NCI-H748 treated with DMSO at 0.1 percent for 48 hours (cell line): ENCODE measurements around the gene PPFIBP2.

ENCODE experiments used
- DNase-seq: peaks from one replicate; lab custom pipeline; 2025; lab: John Stamatoyannopoulos, UW

Gene PPFIBP2

GRCh38 chr11:7578276-7578955 lies 64.6 kb downstream of the PPFIBP2 start:
- no peak for DNase-seq

DNA sequence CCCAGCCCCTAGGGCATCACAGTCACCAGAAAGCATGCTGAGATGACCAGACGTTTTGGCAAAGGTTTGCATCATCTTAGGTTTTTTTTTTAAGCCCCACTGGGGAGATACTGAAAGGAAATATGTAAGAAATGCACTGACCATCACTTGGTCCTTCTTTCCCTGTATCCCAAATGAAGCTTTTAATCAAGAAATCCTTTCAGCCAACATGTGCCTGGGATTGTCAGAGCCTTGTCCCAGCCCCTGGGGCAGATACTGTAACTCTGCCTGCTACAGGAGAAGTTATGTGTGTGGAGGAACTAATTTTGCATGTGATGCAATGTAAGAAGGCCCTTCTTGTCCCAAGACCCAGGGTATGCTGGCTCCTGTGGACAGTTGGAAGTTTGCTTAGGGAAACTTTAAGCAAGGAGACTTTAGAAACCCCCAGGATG lies 65.6 kb downstream of the PPFIBP2 start:
- DNase-seq, result no peak

DNA sequence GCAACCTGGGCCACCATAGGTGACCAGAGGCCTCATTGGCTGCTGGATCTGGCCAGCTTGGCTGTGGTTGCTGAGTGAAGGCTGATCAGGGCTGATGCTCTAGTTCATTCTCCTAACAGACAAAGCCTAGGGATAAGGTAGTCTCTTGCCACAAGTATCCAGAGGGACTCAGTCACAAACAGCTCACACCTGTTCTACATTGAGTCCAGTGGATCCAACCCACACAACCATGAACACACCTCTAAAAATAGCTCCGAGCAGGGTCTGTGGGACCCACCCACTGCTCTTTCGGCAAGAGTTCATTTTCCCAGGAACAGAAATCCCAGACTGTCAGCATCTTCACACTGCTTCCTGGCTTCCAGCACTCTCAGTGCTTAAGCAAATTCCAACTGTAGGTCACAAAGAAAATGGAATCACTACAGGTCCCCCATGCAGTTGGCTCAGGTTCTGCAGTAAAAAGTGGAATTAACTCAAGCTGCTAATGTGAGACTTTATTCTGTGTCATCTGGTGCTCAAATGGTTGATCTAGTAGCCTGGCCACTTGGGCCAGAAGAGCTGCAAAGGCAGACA lies 67.3 kb downstream of the PPFIBP2 start:
- no peak for DNase-seq

DNA sequence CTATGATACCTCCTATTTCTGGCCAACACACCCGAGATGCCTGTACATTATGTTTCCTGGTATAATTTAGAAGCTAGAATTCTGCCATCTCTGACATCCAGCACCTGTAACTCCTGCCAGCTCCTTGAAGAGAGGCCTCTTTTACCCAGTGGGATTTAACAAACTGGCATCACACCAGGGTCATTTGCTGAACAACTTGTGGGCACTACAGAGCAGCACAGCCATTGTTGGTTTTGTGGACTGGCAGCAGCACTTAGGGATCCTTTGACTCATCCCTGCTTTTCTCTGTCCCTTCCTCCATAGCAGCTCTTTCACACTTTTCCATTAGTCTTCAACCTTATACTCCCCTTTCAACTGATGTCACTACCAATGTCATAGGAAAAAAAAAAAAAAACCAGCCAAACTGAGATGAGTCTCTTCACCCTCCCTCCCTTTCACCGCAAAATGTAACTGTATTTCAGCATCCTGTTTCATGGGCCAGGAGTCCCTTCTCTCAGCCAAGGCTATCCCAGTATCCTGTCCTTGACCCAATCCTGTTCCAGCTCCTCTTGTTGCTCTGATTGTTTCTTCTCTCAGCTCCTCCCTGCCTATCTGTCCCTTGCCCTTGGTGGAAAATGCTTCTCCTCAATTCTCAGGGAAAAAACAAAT lies 68.7 kb downstream of the PPFIBP2 start:
- no peak for DNase-seq

DNA sequence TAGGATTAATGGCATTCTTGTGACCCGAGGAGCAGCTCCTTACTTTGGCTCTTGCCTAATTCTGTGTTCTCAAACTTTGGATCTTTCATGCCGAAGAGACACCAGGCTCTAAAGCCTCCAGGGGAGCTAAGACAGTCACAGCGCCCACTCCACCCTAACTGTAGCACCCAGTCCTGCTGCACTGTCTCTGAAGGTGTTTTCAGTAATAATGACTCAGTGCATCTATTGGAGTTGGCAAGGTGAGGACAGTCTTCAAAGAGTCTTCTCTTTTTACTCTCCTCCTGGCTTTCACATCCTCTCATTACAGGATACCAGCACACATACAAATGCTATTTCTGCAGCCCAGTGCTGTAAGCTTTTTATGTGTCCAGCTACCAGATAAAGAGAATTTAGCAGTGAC lies 69.4 kb downstream of the PPFIBP2 start:
- no peak for DNase-seq

DNA sequence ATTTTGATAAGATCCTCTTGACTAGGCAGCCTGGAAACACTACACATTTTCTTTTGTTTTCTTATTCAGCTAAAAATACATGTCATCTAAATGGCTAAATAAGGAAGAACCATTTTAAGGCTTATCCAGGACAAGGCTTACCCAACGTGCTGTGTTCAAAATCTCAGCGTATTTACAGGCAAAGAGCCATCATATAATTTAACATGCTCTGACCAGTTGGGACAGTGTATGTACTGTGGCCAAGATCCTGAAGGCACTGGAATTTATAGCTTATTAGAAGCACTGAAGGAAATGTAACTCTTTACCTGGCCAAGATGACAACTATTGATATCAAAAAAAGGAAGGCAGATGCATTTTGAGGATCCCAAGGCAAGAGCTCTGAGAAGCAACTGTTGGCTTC lies 71.1 kb downstream of the PPFIBP2 start:
- DNase-seq, result no peak

DNA sequence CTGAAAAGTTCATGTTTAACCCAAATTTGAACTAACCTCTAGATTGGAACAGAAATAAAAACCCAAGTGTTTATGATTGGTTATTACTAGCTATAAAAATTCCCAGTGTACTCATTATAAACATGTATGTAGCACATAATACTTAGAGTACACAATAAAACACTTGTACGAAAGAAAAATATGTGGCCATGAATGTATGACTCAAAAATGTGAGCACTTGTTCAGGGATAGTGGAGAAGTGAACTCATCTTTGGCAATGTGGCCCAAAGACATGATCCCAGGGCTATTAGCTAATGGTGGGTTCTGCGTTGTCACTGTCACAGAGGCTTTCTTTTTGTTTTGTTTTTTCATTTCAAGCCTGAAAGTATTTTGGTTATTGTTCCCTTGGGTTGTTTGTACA lies 72.0 kb downstream of the PPFIBP2 start:
- no peak for DNase-seq

- no peak for DNase-seq
These were observed 72.6 kb downstream of the PPFIBP2 start for GRCh38 chr11:7586376-7586775.

- DNase-seq, result no peak
These were observed 73.9 kb downstream of the PPFIBP2 start for GRCh38 chr11:7587712-7588111.

GRCh38 chr11:7589861-7590260 lies 76.1 kb downstream of the PPFIBP2 start:
- DNase-seq, result no peak

GRCh38 chr11:7590529-7590928 lies 76.7 kb downstream of the PPFIBP2 start:
- no peak for DNase-seq

DNA sequence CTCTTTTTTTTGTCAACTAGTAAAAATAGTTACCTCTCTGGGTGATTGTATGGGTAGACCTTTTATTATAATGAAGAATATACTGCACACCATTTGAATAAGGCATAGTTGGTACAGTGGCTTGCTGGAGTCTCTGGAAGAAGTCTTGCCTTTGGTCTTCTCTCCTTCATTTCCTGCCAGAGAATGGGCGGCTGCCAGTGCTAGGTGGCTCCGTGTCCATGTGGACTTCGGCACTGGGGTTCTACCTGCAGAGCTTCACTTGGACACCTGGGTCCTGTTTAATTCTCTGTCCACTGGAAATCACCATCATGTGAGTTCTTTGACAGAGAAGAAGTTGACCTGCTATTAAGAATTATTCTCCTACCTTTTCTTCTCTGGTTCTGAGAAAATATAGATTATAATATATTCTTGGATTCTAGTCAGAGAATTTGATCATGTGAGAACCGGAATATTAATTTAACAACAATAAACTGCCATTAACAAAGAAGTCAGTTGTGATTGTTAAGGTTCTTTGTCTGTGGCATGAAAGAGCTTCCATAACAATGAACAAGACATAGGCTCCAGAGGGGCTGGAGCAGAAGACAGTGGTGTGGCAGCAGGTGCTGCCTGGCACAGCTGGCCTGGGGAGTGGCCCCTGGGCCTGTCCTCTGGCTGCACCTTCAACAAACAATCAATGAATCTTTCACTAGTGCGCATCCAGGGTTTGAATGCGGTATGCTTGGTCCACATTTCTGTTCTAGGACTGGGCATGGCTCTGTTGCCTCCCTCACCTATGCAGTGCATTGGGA lies 77.5 kb downstream of the PPFIBP2 start:
- no peak for DNase-seq

DNA sequence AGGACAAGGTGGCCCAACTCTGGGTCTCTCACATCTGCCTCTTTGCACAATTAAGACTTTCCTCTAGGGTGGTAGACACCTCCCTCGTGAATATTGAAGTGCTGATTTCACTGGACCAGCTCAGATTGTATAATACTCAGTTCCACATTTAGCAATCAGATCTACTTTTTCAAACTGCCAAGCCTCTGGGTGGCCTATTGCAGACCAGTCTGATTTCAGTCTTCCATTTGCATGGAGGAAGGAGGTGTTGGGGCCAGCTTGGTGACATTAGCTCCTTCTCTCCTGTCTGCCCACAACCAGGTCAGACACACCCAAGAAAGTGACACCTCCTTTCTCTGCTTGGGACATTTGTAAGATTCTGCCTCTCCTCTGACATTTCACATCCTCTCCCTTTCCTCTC lies 78.2 kb downstream of the PPFIBP2 start:
- no peak for DNase-seq

DNA sequence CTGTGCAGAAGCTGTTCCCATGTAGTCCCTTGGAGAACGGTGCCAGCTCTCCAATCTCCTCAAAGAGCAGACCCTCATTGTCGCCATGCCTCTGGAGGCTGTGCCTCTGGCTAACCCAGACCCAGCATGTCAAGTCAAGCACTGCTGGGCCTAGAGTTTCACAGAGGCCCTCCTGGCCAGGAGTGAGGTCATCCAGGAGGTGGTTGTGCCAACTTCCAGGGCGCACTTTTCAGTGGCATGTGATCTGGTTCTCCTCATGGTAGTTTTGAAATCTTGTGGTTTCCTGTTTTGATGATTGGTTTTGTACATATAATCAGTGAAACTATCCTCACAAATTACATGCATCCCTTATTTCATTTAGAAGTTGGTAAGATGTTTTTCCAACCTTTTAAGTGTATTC lies 78.9 kb downstream of the PPFIBP2 start:
- DNase-seq, result no peak

DNA sequence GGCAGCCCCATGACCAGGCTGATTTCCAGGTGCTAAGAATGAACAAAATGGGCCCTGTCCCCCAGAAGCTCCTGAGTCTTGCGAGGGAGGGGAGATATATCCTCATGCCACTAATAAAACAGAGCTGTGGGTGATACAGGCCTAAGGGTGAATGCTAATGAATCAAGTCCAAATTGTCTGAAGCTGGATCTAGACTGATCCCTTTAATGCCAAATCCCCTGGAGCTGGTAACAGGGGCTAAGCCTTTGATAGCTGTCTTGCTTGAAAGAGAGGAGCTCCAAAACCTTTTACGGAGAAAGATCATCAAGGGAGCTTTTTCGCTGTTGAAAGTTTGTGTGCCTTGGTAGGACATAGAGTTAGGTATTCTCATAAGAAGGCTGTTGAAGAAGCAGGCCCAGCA lies 79.7 kb downstream of the PPFIBP2 start:
- no peak for DNase-seq

GRCh38 chr11:7595016-7595866 lies 81.4 kb downstream of the PPFIBP2 start:
- DNase-seq, result no peak

DNA sequence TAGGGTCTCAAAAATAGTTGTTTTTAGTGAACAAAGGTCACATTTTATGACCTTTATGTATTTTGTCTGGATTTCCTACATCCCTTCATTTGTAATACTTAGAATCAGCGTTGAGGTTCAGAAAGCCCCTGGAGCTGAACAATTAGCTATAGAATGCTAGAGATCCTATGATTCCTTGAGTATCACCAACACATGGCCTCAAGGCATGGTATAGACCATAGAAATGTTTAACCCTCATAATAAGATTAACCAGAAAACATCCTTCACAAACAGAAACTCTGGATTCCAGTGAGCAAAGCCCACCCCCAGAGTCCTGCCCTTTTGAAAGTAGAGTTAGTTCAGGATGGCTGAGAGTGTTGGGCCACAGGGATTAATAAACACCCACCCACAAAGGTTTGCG lies 82.2 kb downstream of the PPFIBP2 start:
- no peak for DNase-seq

GRCh38 chr11:7596975-7597391 lies 83.2 kb downstream of the PPFIBP2 start:
- no peak for DNase-seq

- no peak for DNase-seq
These were observed 83.8 kb downstream of the PPFIBP2 start for GRCh38 chr11:7597620-7598019.

- DNase-seq, result no peak
These were observed 85.4 kb downstream of the PPFIBP2 start for GRCh38 chr11:7599209-7599608.

DNA sequence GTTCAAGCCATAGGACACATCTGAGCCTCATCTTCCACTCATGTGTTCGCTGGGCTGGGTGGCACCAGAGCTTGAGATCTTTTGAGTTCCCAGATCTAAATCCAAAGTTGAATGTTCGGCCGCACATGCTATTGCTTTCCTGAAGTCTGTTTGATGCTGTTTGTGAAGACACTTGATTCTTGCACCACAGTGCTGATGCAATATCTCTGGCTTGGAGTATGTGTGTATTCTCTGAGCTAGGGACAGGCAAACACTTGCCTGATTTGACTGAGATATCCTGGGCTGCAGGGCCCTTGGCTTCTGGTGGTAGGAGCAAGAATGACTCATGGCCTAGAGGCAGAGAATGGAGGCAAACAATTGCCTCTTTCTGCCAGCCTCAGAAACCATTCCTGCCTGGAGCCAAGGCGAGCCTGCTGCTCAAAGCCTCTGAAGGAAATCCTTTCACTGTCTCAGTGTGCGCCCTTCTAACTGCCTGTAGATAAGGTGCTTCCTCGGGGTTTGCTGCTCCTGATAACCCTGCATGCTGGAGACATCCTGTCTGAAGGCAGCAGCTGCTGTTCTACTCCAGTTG lies 86.5 kb downstream of the PPFIBP2 start:
- DNase-seq, result no peak
